Hepatocyte (in vitro differentiated cells): ENCODE data around the gene CIZ1.

Experiments used
- CTCF ChIP-seq: fragments of 200-600 bp; sonication (generic); IDR thresholded peaks from 2 replicates; pipeline ENCODE4 v1.5.1; 2016; ENCODE audit warnings: antibody characterized with exemption, mild to moderate bottlenecking; ENCODE audit not compliant: poor library complexity
- EZH2 ChIP-seq: fragments of 200-600 bp; sonication (generic); IDR thresholded peaks from 2 replicates; pipeline ENCODE4 v1.6.1; 2016; ENCODE audit warnings: antibody characterized with exemption, mild to moderate bottlenecking, borderline replicate concordance
- EZH2phosphoT487 ChIP-seq: fragments of 200-600 bp; sonication (generic); IDR thresholded peaks from one replicate; pipeline ENCODE4 v1.6.1; 2018; ENCODE audit warnings: antibody characterized with exemption, mild to moderate bottlenecking, low read depth, moderate library complexity; ENCODE audit not compliant: unreplicated experiment, severe bottlenecking

- TF ChIP-seq CTCF (no peak), EZH2 (no peak), EZH2phosphoT487 (no peak)
Observed at GRCh38 chr9:128190516-128191405, 611 bp downstream of the CIZ1 start.
